GM15510 (cell line): ENCODE data around the gene CAPN9.

Experiments used
- POLR2A ChIP-seq: IDR thresholded peaks from 3 replicates; pipeline ENCODE4 v1.6.1; 2011; ENCODE audit warnings: borderline replicate concordance; ENCODE audit not compliant: insufficient read length; ENCODE audit errors: extremely low read depth

CAPN9 gene

DNA sequence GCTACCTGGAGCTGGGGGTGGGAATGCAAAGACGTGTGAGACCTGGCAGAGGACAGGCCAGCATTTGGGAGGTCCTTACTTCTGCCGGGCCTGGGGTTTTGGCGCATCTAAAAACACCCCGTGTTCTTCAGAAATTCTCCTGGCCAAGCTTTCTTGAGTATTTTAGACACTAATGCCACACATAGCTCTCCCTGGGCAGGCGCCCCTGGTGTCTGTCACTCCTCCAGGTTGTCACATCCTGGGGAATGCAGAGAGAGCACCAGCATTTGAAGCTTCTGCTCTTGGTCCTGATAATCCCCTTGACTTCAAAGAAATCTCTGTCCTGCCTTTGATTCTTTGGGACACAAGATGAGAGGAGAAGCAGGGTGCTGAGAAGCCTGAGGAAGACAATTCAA, 6.0 kb downstream of the CAPN9 start:
- TF ChIP-seq POLR2A, result no peak

DNA sequence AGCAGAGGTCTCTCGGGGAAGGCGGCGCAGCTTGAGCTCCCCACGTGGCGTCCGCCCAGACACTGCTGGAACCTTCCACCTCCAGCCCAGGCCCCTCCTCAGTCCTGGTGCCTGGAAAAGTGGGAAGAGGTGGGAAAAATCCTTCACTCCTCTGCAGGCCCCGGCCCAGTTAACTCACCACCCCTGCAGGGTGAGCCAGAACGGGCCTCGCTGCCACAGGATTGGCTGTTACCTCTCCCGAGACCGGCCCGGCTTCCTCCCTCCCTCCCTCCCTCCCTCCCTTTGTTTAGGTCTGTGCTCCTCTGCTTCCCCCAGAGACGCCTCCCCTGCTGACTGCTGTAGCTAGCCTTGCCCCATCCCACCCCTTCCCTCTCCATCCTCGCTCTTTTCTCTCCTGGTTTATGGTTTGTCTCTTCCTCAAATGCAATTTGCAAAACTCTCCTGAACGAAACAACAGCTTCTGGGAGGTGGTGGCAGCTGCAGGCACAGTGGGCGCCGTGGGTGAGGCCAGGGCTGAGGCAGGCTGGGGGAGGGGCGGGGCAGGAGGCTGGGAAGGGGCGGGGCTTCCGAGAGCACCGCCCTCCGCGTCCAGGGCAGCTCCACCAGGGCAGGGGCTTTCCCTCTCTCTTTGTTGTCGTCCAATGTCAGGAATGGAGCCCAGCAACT, 6.5 kb downstream of the CAPN9 start:
- TF ChIP-seq POLR2A, result no peak

- TF ChIP-seq POLR2A, result no peak
These were observed 7.6 kb downstream of the CAPN9 start for GRCh38 chr1:230754796-230755195.

DNA sequence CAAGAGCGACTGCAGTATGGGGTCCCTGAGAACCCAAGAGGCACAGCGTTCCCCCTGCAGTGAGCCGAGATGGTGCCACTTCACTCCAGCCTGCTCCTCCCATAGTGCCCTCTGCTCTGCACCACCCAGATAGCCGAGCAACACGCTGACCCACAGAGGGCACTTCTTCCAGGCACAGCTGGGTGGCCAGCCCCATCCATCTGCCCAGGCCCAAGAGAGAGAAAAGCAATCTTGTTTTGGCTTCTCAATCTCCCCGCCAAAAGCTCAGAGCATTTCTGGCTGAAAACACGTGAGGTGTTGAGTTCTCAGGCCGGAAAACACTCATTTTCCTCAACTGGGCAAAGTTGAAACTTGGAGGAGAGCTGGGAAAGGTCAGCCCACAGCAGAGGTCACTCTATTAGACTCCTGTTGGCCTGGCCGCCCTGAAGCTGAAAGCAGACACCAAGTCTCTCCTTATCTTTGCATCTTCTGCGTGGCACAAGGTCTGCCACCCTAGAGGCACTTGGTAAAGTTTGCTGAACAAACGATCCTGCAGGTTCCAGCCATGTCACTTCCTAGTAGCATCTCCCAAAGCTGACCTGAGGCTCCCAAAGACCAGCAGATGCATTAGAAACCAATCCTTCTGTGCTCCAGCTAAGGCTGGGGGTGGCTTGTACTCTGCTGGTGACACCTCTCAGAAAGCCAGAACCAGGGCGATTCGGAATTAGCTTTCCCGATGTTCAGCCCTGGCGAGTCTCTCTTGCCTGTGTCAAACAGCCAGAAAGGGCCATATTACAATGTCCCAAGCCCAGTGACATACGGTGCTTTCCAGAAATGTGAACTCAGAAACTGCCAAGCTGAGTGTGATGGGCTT, 10.9 kb downstream of the CAPN9 start:
- TF ChIP-seq POLR2A, result no peak

DNA sequence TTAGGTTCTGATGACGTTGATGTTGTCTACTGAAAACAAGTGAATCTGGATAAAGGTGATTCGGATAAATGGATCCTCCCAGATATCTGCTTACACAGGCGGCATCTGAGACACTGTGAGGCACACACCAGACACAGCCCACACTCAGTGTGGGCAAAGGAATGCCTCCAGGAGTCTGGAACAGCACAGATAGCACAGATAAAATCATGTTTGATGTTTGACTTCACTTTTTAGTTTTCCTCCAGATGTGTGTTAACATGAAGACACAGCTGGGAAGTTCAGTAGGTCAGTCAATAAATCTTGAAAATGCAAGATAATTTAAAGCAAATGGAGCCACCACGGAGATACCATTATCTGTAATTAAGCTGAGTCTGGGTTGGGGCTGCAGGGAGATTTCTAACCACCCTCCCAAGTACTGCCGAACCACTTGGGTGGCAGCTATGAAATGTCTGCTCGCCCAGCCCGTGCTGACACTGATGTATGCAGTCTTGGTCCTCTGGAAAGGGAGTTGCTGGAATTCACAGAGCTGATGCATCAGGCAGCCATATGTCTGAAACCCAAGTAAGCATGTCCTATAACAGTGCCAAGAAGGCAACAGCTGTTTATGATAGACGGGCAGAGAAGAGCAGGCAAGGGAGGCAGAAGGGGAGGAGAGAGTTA, 11.7 kb downstream of the CAPN9 start:
- TF ChIP-seq POLR2A, result no peak

- TF ChIP-seq POLR2A, result no peak
These were observed 12.3 kb downstream of the CAPN9 start for GRCh38 chr1:230759369-230760065.

DNA sequence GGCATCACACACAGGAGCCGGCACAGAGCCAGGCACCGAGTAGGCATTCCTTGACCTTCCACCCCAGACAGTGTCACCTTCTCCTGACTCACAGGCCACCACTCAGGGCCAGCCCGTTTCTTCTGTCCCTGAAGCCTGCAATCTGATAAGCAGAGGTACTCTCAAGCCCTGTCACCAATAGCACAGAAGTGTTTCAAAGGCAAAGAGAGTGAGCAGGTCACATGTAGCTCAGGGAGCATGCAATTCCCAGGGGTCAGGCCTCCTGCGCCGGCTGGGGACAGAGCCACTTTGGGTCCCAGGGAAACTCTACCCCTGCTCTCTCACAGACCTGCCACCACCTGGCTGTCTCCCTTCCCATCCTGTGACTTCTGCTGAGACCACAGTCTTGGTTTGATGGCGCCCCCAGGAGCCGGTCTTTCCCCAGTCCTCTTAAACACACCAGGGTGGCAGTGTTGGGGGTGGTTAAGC, 13.2 kb downstream of the CAPN9 start:
- no peak for TF ChIP-seq POLR2A

DNA sequence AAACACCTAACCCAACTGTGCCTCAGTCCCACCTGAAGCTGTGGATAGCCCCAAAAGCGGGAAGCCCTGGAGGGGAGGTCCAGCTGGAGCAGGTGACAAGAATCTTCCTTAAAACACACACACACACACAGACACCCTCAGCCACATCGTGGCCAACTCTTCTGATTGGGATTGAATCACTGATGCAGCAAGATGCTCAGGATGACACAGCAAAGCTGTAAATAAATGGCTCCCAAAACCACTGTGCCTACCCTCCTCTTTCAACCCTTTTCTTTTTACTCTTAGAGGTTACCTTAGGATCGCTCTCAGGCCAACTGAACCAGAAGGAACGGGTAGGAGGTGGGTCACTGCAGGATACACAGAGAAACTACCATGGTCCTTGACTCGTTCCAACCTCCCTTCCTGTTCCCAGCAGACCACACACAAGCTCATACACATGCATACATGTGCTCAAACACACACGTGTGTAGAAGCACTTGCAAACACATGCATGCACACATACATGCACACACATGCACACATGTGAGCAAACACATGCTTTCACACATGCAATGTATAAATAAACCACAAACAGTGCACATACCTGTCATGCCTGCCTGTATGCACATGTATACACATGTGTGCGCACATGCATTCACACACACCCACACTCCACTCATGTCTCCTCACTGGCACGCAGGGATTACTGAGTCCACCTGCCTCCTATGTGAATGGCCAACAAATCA, 14.4 kb downstream of the CAPN9 start:
- no peak for TF ChIP-seq POLR2A

- TF ChIP-seq POLR2A, result no peak
These were observed 16.9 kb downstream of the CAPN9 start for GRCh38 chr1:230763927-230764591.

DNA sequence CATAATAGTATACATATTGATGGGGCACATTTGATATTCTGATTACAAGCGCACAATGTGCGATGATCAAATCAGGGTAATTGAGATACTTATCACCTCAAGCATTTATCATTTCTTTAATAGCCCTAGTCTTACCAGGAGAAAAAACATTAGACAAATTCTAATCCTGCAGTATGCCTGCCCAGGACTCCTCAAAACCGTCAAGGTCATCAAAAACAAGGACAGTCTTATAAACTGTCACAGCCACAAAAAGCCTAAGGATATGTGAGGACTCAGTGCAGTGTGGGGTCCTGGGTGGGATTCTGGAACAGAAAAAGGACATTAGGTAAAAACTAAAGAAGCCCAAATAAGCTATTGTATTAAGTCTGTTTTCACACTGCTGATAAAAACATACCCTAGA, 19.1 kb downstream of the CAPN9 start:
- no peak for TF ChIP-seq POLR2A

- no peak for TF ChIP-seq POLR2A
These were observed 21.8 kb downstream of the CAPN9 start for GRCh38 chr1:230768903-230769570.

GRCh38 chr1:230770317-230770716, 23.1 kb downstream of the CAPN9 start:
- no peak for TF ChIP-seq POLR2A

GRCh38 chr1:230771773-230772354, 24.7 kb downstream of the CAPN9 start:
- no peak for TF ChIP-seq POLR2A
